Stimulated activated CD8-positive, alpha-beta memory T cell treated with anti-CD3 and anti-CD28 coated beads, Interleukin-4, amount 100 ng/mL, for 1 hour (primary cell): Measurements from ENCODE around the gene ZNF219.
"Not testable (repeated sequence)": the region's sequence is repeated elsewhere in the genome, so short reads cannot be mapped to it uniquely, and the experiment has no call there.

Source experiments
- DNase-seq, 2 donors: peaks; one replicate each; pipeline ENCODE4 v3.0.0-alpha.2; 2020; ENCODE audit warnings: low read depth in 2 of 2, low spot score in 1 of 2

Gene ZNF219

DNA sequence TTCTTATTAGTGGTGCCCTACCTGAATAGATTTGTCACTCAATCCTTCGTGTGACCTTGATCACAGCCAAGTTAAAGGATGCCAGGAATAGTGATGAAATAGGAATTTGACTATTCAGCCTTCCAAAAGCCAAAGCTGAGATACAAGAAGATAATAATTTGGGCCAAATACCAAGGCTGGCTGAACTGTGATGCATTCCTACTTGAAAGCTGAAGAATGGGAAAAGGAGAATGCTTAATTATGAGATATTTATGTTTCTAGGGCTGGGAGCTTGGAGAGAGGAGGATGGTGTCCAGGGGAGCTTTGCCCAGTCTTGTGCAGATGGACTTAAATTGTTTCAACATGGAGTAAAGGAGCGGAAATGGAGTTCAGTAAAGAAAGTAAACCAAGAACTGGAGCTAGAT is 51.1 kb downstream of the ZNF219 start:
- DNase-seq: no peak

DNA sequence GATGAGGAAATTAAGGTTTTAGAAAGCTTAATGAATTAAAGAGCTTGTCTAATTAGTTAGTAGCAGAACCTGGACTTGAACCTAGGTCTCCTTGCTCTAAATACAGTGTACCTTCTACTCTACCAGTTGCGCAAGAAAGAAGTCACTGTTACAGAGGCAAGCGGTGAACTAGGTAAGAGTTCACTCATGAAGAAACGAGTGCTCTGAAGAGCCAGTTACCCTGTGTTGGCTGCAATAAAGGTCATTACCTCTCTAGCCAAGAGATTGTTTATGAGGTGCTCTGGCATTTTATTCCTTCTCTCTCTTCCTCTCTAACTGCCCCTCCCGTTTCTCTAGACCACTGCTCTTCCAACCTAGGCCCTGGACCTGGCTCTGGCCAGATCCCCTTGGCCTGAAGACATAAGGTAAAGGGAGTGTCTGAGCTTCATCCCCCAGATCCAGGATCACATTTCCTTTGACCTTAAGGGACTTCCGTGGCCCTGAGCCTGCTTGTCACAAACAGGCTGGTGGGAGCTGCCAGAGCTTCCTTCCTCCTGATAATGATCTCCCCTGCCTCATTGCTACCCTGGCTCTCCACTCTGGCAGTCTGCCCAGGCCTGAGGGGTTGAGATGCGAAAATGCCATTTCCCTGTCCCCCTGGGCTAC is 54.4 kb downstream of the ZNF219 start:
- no peak for DNase-seq

DNA sequence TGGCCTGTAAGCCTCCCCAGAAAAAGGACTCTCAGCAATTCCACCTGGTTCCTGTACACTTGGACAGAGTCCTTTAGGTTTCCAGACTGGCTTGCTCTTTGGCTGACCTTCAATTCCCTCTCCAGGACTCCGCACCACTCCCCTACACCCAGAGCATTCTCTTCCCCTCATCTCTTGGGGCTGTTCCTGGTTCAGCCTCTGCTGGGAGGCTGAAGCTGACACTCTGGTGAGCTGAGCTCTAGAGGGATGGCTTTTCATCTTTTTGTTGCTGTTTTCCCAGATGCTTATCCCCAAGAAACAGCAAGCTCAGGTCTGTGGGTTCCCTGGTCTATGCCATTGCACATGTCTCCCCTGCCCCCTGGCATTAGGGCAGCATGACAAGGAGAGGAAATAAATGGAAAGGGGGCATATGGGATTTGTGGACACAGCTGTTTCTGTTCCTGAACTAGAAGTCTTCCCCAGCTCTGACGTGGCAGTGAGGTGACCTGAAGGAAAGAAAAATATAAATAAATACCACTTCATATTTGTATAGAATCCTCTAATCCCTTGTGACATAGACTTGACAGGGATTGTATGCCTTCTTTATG is 55.0 kb downstream of the ZNF219 start:
- DNase-seq: no peak

DNA sequence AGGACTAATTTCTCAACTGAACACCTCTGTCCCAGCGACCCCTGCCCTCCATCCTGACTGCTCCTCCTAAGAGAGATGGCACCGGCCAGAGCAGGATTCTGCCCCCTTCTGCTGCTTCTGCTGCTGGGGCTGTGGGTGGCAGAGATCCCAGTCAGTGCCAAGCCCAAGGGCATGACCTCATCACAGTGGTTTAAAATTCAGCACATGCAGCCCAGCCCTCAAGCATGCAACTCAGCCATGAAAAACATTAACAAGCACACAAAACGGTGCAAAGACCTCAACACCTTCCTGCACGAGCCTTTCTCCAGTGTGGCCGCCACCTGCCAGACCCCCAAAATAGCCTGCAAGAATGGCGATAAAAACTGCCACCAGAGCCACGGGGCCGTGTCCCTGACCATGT is 55.5 kb downstream of the ZNF219 start:
- DNase-seq: no peak

DNA sequence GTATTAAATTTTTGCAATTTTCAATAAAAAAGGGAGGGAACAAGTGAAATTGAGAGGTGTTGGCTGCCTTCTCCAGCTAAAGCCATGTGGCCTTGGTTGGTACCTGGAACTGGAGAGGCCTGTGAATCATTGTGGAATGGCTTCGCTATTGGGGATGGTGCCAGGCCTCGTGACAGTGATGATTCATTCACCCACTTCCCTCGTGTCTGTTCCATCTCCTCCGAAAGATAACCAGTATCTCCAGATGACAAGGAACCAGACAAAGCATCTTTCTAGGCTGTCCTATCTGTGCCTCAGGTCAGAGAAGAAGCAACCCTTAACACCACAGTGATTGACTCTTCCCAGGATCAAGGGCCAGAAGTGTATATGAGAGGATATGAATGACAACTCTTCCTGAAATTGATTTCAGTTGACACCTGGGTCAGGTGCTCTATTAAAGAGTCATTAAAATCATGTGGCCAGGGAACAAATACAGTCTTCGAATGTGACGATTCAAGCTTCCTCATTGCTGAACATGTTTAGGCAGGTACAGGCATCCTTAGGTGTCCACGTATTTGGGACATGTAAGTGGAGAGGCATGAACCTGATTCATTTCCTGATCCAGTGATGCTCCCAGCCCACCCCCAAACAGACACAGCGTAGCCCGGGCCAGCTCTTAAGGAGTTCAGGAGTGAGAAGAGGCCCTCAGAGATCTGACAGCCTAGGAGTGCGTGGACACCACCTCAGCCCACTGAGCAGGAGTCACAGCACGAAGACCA is 56.6 kb downstream of the ZNF219 start, which contains the start of gene RNASE7:
Gene RNASE7, plus strand, starts transcription at position 687 of the 758 bp plus-strand sequence. CDS start 631 bp downstream, outside the sequence.
- DNase-seq: no peak

DNA sequence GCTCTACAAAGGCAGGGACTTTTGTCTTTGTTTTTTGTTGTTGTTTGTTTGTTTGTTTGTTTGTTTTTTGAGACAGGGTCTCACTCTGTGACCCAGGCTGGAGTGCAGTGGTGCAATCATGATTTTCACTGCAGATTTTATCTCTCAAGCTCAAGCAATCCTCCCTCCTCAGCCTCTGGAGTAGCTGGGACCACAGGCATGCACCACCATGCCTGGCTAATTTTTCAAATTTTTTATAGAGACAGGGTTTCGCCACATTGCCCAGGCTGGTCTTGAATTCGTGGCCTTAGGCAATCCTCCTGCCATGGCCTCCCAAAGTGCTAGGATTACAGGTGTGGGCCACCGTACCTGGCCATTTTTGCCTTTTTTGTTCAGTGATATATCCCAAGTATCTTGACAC is 57.5 kb downstream of the ZNF219 start:
- not testable (repeated sequence) for DNase-seq

DNA sequence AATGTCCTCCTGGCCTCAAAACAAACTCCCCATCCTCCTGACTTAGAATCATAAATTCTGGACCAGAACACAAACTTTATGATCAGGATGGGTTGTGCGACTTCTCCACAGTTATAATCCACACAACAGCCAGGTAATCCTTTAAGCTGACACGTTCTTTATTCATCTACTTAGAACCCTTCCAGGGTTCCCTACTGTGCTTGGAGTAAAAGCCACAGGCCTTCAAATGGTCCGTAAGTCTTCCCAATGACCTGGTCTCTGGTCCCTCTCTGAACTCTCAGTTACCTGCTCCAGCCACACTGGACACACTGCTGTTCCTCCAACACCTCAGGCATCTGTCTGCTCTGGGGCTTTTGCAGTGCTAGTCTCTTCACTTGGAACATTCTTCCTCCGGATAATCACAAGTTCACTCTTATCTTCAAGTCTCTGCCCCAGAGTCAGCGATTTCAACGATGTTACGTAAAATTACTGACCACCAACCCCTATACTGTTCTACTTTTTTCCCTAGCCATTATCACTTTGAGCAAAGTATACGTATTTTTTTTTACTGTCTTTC is 58.0 kb downstream of the ZNF219 start:
- no peak for DNase-seq
